Activated CD8-positive, alpha-beta T cell treated with anti-CD3 and anti-CD28 coated beads for 36 hours (primary cell): ENCODE results near the gene MAP2K2. TPM values are rescaled to one million over a fixed set of nuclear protein-coding genes. Genes with fewer than 3 reads are reported as not detected.

Source experiments
- ATAC-seq: fragments of 200-7000 bp; cut with Tn5 transposase; one replicate; pipeline ENCODE4 v1.10.0; 2021; ENCODE audit warnings: mild to moderate bottlenecking, moderate library complexity
- CTCF ChIA-PET: fragments of 350-600 bp; sonication (Branson Sonifier 250); formaldehyde crosslinking; loops from one replicate; lab custom pipeline; 2021; ENCODE audit warnings: antibody characterized with exemption; lab: Charles Lee
- POLR2A ChIA-PET: fragments of 350-600 bp; sonication (Branson Sonifier 250); formaldehyde crosslinking; loops from one replicate; lab custom pipeline; 2021; ENCODE audit warnings: antibody characterized with exemption; lab: Charles Lee
- DNase-seq: peaks from one replicate; pipeline ENCODE4 v3.0.0-alpha.2; 2020
- H3K27ac Mint-ChIP-seq: one replicate; pipeline ENCODE4 v1.8.0; 2021; ENCODE audit warnings: mild to moderate bottlenecking, mixed read lengths
- H3K27me3 Mint-ChIP-seq: one replicate; pipeline ENCODE4 v1.8.0; 2021; ENCODE audit warnings: mixed read lengths
- H3K36me3 Mint-ChIP-seq: one replicate; pipeline ENCODE4 v1.8.0; 2021; ENCODE audit warnings: low read depth, mixed read lengths
- H3K4me1 Mint-ChIP-seq: one replicate; pipeline ENCODE4 v1.8.0; 2021; ENCODE audit warnings: low read depth, mixed read lengths
- H3K4me3 Mint-ChIP-seq: one replicate; pipeline ENCODE4 v1.8.0; 2021; ENCODE audit warnings: mild to moderate bottlenecking, moderate library complexity, mixed read lengths
- H3K9me3 Mint-ChIP-seq: one replicate; pipeline ENCODE4 v1.8.0; 2021; ENCODE audit warnings: mixed read lengths
- intact Hi-C: fragments of 100-400 bp; cut with micrococcal nuclease; formaldehyde crosslinking; loops from one replicate; pipeline ENCODE4 v1.10.0; 2022
- total RNA-seq, 2 experiments: library from RNA; stranded (reverse); gene quantifications; one replicate each; pipeline ENCODE4 v1.2.3, GENCODE V29; 2021
- TF ChIP-seq, protein P1 (sequence below): fragments of 200-600 bp; IDR thresholded peaks from one replicate; pipeline ENCODE4 v1.8.0; 2022; ENCODE audit warnings: antibody characterized with exemption, mild to moderate bottlenecking

The MAP2K2 gene
- total RNA-seq, 2 experiments from 2014 or later: 141 to 145 TPM

GRCh38 chr19:4043966-4044715 is 79.8 kb downstream of the MAP2K2 start:
- intact Hi-C loops: no loop called here
- Mint-ChIP-seq H3K9me3 (no peaks in the 10 kb centered on the region), H3K27ac (no peak overlapping the region), H3K36me3 (peaks cover 10% of the 10 kb centered on the region), H3K4me1 (peaks cover 5% of the 10 kb centered on the region), H3K27me3 (no peaks in the 10 kb centered on the region), H3K4me3 (no peak overlapping the region)
- DNase-seq (no peak), ATAC-seq (no peak)
- TF ChIP-seq, protein P1, sequence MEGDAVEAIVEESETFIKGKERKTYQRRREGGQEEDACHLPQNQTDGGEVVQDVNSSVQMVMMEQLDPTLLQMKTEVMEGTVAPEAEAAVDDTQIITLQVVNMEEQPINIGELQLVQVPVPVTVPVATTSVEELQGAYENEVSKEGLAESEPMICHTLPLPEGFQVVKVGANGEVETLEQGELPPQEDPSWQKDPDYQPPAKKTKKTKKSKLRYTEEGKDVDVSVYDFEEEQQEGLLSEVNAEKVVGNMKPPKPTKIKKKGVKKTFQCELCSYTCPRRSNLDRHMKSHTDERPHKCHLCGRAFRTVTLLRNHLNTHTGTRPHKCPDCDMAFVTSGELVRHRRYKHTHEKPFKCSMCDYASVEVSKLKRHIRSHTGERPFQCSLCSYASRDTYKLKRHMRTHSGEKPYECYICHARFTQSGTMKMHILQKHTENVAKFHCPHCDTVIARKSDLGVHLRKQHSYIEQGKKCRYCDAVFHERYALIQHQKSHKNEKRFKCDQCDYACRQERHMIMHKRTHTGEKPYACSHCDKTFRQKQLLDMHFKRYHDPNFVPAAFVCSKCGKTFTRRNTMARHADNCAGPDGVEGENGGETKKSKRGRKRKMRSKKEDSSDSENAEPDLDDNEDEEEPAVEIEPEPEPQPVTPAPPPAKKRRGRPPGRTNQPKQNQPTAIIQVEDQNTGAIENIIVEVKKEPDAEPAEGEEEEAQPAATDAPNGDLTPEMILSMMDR: no peak
- CTCF ChIA-PET: interaction anchor here (1.5 kb wide), 1 partner anchor 96 kb away, joined by 5 read pairs; no protein-coding TSS in a partner anchor
- POLR2A ChIA-PET: interaction anchor here (0.6 kb wide), 1 partner anchor 102 kb away, joined by 3 read pairs; no protein-coding TSS in a partner anchor

- Mint-ChIP-seq H3K27me3 (no peaks in the 10 kb centered on the region), H3K9me3 (no peaks in the 10 kb centered on the region), H3K36me3 (peaks cover 10% of the 10 kb centered on the region), H3K4me1 (peaks cover 5% of the 10 kb centered on the region), H3K27ac (no peak overlapping the region), H3K4me3 (no peak overlapping the region)
- no peak for DNase-seq
- TF ChIP-seq, protein P1: no peak
- CTCF ChIA-PET: no interaction called here
- intact Hi-C loops: no loop called here
- POLR2A ChIA-PET: interaction anchor here (0.6 kb wide), 2 partner anchors 97 to 145 kb away, joined by 3 read pairs; no protein-coding TSS in a partner anchor
- ATAC-seq: no peak
Measured at GRCh38 chr19:4043401-4043800, 80.5 kb downstream of the MAP2K2 start.

- no peak overlapping the region for H3K4me3 Mint-ChIP-seq
- H3K9me3 Mint-ChIP-seq: no peaks in the 10 kb centered on the region
- ChIA-PET CTCF (no interaction called here), POLR2A (interaction anchor here (0.6 kb wide), 2 partner anchors 97 to 145 kb away, joined by 3 read pairs; no protein-coding TSS in a partner anchor)
- H3K4me1 Mint-ChIP-seq: peaks cover 4% of the 10 kb centered on the region
- ATAC-seq (no peak), DNase-seq (no peak)
- peaks cover 12% of the 10 kb centered on the region for H3K36me3 Mint-ChIP-seq
- TF ChIP-seq, protein P1: no peak
- intact Hi-C loops: no loop called here
- no peaks in the 10 kb centered on the region for H3K27me3 Mint-ChIP-seq
- no peak overlapping the region for H3K27ac Mint-ChIP-seq
Measured at GRCh38 chr19:4042731-4043082, 81.2 kb downstream of the MAP2K2 start.

DNA sequence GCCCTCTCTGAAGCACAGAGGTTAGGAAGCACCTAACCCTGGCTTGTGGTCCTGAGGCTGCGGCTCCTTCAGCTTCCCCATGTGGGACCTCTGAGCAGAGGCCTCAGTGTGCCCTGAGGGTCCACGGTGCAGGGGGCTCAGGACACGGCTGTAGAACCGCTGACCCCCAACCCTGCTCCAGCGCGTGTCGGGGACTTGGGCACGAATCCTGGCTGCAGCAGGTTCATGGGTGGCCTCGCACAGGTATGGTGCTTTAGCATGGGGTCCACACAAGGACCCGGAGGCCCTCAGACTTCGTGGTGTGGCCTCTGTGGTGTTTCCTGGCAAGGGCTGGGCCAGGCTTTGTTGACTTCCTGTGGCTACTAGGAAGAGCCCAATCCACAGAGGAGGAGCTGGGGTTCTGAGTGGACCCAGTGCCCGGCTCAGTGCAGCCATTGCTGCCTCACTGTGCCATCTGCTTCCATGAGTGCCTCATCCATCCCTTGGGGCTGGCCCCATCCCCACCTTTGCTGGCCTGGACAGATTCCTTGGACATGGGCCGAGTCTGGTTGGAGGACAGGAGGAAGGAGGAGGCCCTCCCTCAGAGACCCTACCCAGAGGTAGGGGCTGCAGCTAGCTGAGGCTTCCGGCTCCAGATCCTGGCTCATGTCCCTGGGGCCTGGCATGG is 81.7 kb downstream of the MAP2K2 start:
- H3K9me3 Mint-ChIP-seq: no peaks in the 10 kb centered on the region
- H3K27ac Mint-ChIP-seq: no peak overlapping the region
- no peak for ATAC-seq

More for the DNA sequence above, 81.7 kb downstream of the MAP2K2 start:
- Mint-ChIP-seq H3K36me3 (peaks cover 12% of the 10 kb centered on the region), H3K4me1 (peaks cover 4% of the 10 kb centered on the region), H3K4me3 (no peak overlapping the region), H3K27me3 (no peaks in the 10 kb centered on the region)
- ChIA-PET POLR2A (no interaction called here), CTCF (interaction anchor here (1.4 kb wide), 1 partner anchor 97 kb away, joined by 3 read pairs; no protein-coding TSS in a partner anchor)
- DNase-seq: no peak
- TF ChIP-seq, protein P1: no peak
- intact Hi-C loops: no loop called here

Other genes starting within 250 kb of the MAP2K2 start
- gene ATCAY, start 243.4 kb downstream of the MAP2K2 start, total RNA-seq: not detected
- gene NMRK2, start 191.1 kb downstream of the MAP2K2 start, total RNA-seq: not detected
- 10 to 100 TPM; 27.2 to 27.5 TPM for gene DAPK3, start 153.0 kb downstream of the MAP2K2 start, total RNA-seq
- 1,000 to 10,000 TPM; 3,533 to 3,625 TPM for gene EEF2, start 138.7 kb downstream of the MAP2K2 start, total RNA-seq
- 10 to 100 TPM; 22.2 TPM for gene PIAS4, start 116.4 kb downstream of the MAP2K2 start, total RNA-seq
- gene ZBTB7A, start 57.2 kb downstream of the MAP2K2 start, total RNA-seq: 10 to 100 TPM; 46.6 TPM
- not detected for gene CREB3L3, start 29.5 kb upstream of the MAP2K2 start, total RNA-seq
- gene SIRT6, start 58.4 kb upstream of the MAP2K2 start, total RNA-seq: 10 to 100 TPM; 26.9 to 28.3 TPM
- 1 to 10 TPM; 1.6 to 1.8 TPM for gene ANKRD24, start 58.6 kb upstream of the MAP2K2 start, total RNA-seq
- 1 to 10 TPM; 7.2 to 7.3 TPM for gene EBI3, start 105.4 kb upstream of the MAP2K2 start, total RNA-seq
- 10 to 100 TPM; 25.5 to 25.8 TPM for gene YJU2, start 123.0 kb upstream of the MAP2K2 start, total RNA-seq
- gene SHD, start 155.1 kb upstream of the MAP2K2 start, total RNA-seq: not detected
- 10 to 100 TPM; 13.6 to 14.8 TPM for gene TMIGD2, start 178.3 kb upstream of the MAP2K2 start, total RNA-seq
- 10 to 100 TPM; 19.7 to 22.0 TPM for gene FSD1, start 180.5 kb upstream of the MAP2K2 start, total RNA-seq
- gene STAP2, start 214.7 kb upstream of the MAP2K2 start, total RNA-seq: 10 to 100 TPM in 1 of 2 experiments, 1 to 10 TPM in 1; 9.6 to 14.6 TPM
- 10 to 100 TPM; 15.5 to 16.6 TPM for gene MPND, start 219.4 kb upstream of the MAP2K2 start, total RNA-seq